ENCODE results near the gene SPPL2B.

Gene SPPL2B

GRCh38 chr19:2323707-2324106 lies 4.8 kb upstream of the SPPL2B start:
- no peak for DNase-seq

- DNase-seq, result no peak
Observed at GRCh38 chr19:2324220-2324948, 4.1 kb upstream of the SPPL2B start.

GRCh38 chr19:2325281-2326046 lies 3.0 kb upstream of the SPPL2B start:
- DNase-seq, result no peak

- no peak for DNase-seq
Observed at GRCh38 chr19:2326699-2327360, 1.7 kb upstream of the SPPL2B start.

GRCh38 chr19:2327773-2328400 lies 597 bp upstream of the SPPL2B start:
- peak; percentile 84 to 96 (median 92) for DNase-seq

DNA sequence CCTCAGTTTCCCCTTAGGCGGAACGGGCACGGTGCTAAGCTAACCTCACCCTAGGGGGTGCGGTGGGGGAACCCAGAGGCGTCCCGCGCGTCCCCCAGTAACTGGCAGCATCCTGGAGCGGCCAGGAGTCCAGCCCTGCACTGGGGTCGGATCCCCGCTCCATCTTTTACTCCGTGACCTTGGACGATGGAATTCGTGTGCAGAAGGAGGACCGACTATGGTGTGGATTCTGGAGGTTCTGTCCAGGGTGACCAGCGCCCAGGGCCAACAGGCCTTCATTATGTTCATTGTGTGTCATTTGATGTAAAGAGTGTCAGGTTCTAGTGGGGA lies 630 bp downstream of the SPPL2B start:
- no peak for DNase-seq

- DNase-seq, result no peak
Observed at GRCh38 chr19:2329501-2329916, 1.0 kb downstream of the SPPL2B start.

DNA sequence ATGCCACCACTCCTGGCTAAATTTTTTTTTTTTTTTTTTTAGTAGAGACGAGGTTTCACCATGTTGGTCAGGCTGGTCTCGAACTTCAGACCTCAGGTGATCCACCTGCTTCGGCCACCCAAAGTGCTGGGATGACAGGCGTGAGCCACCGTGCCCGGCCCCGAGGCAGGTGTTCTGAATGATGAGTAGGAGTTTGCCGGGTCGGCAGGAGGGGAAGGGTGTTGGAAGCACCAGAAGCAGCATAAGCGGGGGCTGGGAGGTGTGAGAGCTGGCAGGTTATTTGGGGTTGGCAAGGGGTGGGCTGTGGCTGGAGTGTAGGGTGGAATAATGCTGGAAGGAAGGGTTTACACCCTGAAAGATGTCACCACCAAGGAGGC lies 1.8 kb downstream of the SPPL2B start:
- no peak for DNase-seq

- no peak for DNase-seq
Observed at GRCh38 chr19:2330632-2331284, 2.3 kb downstream of the SPPL2B start.

DNA sequence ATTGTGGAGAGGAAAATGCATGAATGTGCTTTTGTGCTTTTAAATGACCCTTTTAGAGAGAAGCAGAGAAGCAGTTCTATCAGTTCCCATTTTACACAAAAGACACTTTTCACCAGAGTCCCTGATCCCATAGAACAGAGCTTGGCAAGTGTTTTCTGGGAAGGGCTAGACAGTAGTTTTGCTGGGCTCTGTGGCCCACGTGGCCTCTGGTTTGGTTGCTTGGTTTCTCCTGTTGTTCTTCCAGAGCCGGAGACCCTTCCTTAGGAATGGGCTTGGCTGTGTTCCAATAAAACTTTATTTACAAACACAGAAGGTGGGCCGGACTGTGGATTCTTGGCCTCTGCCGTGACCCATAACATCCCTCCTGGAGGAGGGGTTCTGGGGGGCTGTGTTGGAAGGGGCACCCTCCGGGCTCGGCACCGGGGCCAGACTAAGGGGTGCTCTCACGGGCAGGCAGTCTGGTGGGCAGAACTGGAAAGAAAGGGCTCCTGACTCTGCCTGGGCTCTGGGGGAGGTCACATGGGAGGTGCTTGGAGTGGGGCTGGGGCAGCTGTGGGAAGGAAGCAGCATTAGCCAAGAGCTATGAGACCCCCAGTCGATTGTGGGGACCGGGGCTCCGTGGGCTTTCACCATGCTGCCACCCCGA lies 3.2 kb downstream of the SPPL2B start:
- no peak for DNase-seq

GRCh38 chr19:2332341-2333026 lies 4.0 kb downstream of the SPPL2B start:
- DNase-seq, result no peak

DNA sequence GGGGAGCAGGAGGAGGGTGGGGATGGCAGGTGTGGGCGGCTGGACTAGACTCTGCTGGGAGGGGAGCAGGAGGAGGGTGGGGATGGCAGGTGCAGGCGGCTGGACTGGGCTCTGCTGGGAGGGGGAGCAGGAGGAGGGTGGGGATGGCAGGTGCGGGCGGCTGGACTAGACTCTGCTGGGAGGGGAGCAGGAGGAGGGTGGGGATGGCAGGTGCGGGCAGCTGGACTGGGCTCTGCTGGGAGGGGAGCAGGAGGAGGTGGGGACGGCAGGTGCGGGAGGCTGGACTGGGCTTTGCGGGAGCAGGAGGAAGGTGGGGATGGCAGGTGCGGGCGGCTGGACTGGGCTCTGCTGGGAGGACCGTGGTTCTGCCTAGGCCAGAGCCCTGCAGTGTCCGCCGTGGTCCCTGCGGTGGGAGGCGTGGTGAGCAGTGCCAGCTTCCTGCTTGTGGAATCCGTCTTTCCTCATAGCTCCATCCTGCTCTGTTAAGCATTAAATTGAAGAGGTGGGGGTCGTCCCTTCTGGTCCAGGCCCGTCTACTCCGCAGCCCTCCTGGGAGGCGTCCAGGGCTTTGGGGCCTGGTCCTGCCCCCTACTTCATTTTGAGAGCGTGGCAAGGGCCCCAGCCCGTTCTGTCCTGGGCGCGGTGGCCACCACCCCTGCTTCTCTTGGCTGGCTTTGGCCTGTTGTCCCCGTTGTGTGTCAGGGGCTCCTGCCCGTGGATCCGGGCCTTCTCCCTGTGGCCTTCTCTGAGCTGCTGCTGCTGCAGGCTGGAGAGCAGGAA lies 4.7 kb downstream of the SPPL2B start:
- DNase-seq, result peak in 3 of 4 experiments; percentile 26 to 51 (median 43)

DNA sequence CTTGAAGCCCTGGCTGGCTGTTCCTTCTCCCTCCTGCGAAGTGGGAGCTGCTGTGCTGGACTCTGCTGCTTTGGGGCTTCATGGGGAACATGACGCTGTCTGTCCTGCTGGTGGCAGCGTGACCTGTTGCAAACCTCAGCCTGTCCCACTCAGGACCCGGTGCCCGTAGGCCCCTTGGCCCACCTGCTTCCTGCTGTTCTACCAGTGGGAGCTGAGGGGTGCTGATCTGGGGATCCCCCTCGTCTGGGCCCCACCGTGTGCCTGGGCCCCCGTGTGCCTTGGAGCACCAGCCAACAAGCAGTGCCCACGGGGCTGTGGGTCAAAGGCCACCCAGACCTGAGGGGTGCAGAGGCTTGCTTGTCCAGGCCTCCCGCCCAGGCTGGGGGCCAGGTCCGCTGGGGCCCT lies 5.3 kb downstream of the SPPL2B start:
- peak; percentile 36 to 73 (median 56) for DNase-seq

GRCh38 chr19:2334426-2334825 lies 5.9 kb downstream of the SPPL2B start:
- DNase-seq, result no peak

DNA sequence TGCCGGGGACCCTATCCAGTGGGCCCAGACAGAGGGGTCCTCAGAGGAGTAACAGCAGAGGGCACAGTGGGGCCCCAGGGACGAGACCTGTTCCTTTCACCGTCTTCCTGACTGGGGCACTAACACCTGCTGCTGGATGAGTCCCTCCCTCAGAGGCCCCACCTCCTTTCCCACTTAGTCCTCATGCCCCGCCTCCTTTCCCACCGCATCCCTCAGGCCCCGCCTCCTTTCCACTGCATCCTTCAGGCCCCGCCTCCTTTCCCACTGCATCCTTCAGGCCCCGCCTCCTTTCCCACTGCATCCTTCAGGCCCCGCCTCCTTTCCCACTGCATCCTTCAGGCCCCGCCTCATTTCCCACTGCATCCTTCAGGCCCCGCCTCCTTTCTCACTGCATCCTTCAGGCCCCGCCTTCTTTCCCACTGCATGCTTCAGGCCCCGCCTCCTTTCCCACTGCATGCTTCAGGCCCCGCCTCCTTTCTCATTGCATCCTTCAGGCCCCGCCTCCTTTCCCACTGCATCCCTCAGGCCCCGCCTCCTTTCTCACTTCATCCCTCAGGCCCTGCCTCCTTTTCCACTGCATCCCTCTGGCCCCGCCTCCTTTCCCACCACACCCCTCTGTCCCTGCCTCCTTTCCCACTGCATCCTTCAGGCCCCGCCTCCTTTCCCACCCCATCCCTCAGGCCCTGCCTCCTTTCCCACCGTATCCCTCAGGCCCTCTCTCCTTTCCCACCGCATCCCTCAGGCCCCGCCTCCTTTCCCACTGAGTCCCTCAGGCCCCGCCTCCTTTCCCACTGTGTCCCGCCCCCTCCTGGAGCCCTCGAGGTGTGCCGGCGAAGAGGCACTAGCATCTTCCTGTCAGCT lies 6.7 kb downstream of the SPPL2B start:
- no peak for DNase-seq

DNA sequence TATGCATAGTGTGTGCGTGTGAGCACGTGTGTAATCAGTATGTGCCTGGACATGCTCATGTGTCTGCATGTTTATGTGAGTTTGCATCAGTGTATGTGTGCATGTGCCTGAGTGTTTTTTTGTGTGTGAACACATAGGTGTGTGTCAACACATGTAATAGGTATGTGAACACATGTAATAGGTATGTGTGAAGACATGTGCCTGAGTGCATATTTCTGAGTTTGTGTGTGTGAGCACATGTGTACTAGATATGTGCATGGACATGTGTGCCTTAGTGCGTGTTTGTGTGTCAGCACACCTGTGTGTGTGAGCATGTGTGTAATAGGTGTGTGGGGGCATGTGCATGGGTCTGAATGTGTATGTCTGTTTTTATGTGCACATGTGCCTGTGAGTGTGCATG lies 7.4 kb downstream of the SPPL2B start:
- DNase-seq, result no peak

GRCh38 chr19:2336528-2337328 lies 8.2 kb downstream of the SPPL2B start:
- no peak for DNase-seq

DNA sequence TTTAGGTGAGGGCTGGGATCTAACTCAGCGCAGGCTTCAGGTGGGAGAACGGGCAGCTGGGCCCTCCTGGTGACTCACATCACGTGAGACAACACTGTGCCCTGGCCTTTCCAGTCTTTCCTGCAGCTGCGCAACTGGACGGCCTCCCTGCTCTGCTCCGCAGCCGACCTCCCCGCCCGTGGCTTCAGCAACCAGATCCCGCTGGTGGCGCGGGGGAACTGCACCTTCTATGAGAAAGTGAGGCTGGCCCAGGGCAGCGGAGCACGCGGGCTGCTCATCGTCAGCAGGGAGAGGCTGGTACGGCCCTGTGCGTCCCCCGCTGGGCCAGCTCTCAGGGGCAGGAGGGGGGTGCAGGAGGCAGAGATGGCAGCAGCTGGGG lies 8.8 kb downstream of the SPPL2B start:
- peak in 1 of 4 experiments; percentile 38 for DNase-seq

DNA sequence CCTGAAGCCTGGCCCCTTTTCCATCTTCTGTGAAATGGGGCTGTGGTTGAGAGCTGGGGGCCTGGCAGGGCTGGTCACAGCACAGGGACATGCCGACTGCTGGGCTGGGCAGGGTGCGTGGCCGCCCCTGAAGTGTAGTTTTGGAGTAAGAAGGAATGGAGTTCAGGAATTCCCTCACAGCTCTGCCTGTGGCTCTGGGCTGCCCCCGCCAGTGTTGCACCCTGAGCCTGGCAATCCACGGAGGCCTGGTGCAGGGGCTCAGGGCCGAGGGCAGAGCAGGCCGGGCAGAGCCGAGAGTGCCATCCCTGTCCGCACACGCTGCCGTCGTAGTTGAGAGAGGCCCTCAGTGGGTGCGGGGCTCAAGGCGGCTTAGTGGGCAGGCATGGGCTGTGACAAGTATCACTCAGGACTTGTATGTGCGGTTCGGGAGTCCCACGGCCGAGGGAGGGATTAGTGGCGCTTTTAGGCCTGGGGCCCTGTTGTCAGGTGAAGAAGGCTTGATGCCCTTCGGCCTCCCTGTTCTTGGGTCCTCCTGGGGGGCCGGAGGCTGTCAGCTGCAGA lies 9.7 kb downstream of the SPPL2B start:
- no peak for DNase-seq
